Adrenal gland (tissue), 12 donors: ENCODE results near the gene TRMT2A. TPM values are rescaled to one million over a fixed set of nuclear protein-coding genes. Genes with fewer than 3 reads are reported as not detected.

ENCODE experiments used
- DNase-seq, 7 donors: peaks; one replicate each; pipeline ENCODE4 v3.0.0-alpha.2; 2019 to 2020
- H3K27ac ChIP-seq, 5 donors: fragments of 200-600 bp; sonication (generic) in 4 of 5; 1 replicate in 3 of 5; 2 replicates in 2 of 5; pipeline versions ENCODE4 v1.5.1 to v1.8.0; 2016 to 2020; ENCODE audit warnings: mild to moderate bottlenecking in 1 of 5
- H3K27me3 ChIP-seq: fragments of 200-600 bp; 2 replicates; pipeline ENCODE4 v1.8.0; 2021
- H3K36me3 ChIP-seq, 2 donors: fragments of 200-600 bp; replicated peaks in 1 of 2; 1 replicate in 1 of 2; 2 replicates in 1 of 2; pipeline versions ENCODE4 v1.5.1 to v1.8.0; 2018 to 2022
- H3K4me1 ChIP-seq, 2 donors: fragments of 200-600 bp; replicated peaks in 1 of 2; 1 replicate in 1 of 2; 2 replicates in 1 of 2; pipeline versions ENCODE4 v1.5.1 to v1.8.0; 2018 to 2021
- H3K4me3 ChIP-seq, 4 donors: fragments of 200-600 bp; sonication (generic) in 3 of 4; one replicate each; pipeline ENCODE4 v1.5.1; 2016 to 2018
- H3K9me3 ChIP-seq, 3 donors: fragments of 200-600 bp; sonication (generic) in 1 of 3; replicated peaks in 1 of 3; 1 replicate in 2 of 3; 2 replicates in 1 of 3; pipeline versions ENCODE4 v1.5.1 to v1.8.0; 2016 to 2021
- CTCF ChIP-seq, 6 experiments: fragments of 450-650 bp in 4 of 6; fragments of 200-600 bp in 2 of 6; sonication (generic) in 1 of 6; IDR thresholded peaks; 1 replicate in 5 of 6; 2 replicates in 1 of 6; pipeline versions ENCODE4 v1.5.1 to v1.8.0; 2016 to 2021; ENCODE audit warnings: antibody characterized with exemption in 6 of 6, mild to moderate bottlenecking in 2 of 6, moderate library complexity in 1 of 6
- POLR2A ChIP-seq, 2 donors: fragments of 450-650 bp; IDR thresholded peaks; one replicate each; pipeline ENCODE4 v1.6.1; 2017; ENCODE audit warnings: antibody characterized with exemption in 2 of 2, mild to moderate bottlenecking in 2 of 2, moderate library complexity in 1 of 2
- WGBS, 4 donors: extraction: QIAGEN DNeasy Blood & Tissue Kit in 2 of 4; methylation state at CpG; one replicate each; pipeline versions ENCODE4 v1.1.5 to v1.1.7; 2013 to 2017; 5-methylcytosine and 5-hydroxymethylcytosine counted together
- intact Hi-C, 2 donors: fragments of 100-400 bp; cut with DNase I; formaldehyde crosslinking; loops; one replicate each; pipeline versions ENCODE4 v1.14.1 to v1.15.0; 2022 to 2023
- polyA plus RNA-seq, 3 donors: library from polyadenylated mRNA; stranded (reverse); fragments of 200-250 nt in 2 of 3; fragments of 350-450 nt in 1 of 3; fragmentation: Illumina TruSeq in 1 of 3; extraction: RNeasy Lipid Tissue Mini Kit (QIAGEN cat#74804) in 1 of 3; gene quantifications; one replicate each; pipeline ENCODE4 v1.2.3, GENCODE V29; 2013 to 2014
- total RNA-seq, 9 donors: library from RNA; depleted of rRNA in 4 of 9; stranded (reverse); fragments of >200 nt in 4 of 9; fragments of 120-200 nt in 1 of 9; fragmentation: NEBNext Ultra II Directional in 1 of 9; extraction: Animal tissue kit (Norgen Biotek cat#: 25700) in 1 of 9; gene quantifications; one replicate each; pipeline versions ENCODE4 v1.1.0 to v1.2.4, GENCODE V29; 2013 to 2023
- donor health status: healthy with polysubstance abuse.
- donor health status: Bipolar disorder and iron deficiency.
- donor health status: DM: yes; HTN: yes; CAD: no.
- donor health status: DM: no; HTN: no; CAD: no.
- donor health status: DM: no; HTN: no; CAD: no.
- donor health status: DM: yes; HTN: yes; CAD: no.

TRMT2A gene
- total and polyA plus RNA-seq, 12 donors, result 22.4 to 283 (median 66.8) TPM

GRCh38 chr22:20084547-20085413, 32.2 kb downstream of the TRMT2A start:
- Histone ChIP-seq H3K27ac (no peak overlapping the region), H3K27me3 (no peaks in the 10 kb centered on the region), H3K9me3 (no peaks in the 10 kb centered on the region), H3K4me3 (no peak overlapping the region), H3K4me1 (peaks cover 11 to 46% of the 10 kb centered on the region in 2 donors), H3K36me3 (peaks cover 0 to 42% of the 10 kb centered on the region in 2 donors)
- DNase-seq, result peak in 2 of 7 donors; percentile 29 to 48
- intact Hi-C loops, result loop anchor here in 1 of 2 donors (10.0 kb wide), 1 partner anchor 110 kb away; no protein-coding TSS in a partner anchor
- TF ChIP-seq POLR2A (IDR thresholded peaks at IDR 0.05), result no peak
- peak in 5 of 6 experiments; percentile 13 to 20 (median 17) for TF ChIP-seq CTCF (IDR thresholded peaks at IDR 0.05)
- WGBS, 4 donors, result 69 to 76% (median 76%) methylated on average over 15 to 23 of the region's 23 CpGs

DNA sequence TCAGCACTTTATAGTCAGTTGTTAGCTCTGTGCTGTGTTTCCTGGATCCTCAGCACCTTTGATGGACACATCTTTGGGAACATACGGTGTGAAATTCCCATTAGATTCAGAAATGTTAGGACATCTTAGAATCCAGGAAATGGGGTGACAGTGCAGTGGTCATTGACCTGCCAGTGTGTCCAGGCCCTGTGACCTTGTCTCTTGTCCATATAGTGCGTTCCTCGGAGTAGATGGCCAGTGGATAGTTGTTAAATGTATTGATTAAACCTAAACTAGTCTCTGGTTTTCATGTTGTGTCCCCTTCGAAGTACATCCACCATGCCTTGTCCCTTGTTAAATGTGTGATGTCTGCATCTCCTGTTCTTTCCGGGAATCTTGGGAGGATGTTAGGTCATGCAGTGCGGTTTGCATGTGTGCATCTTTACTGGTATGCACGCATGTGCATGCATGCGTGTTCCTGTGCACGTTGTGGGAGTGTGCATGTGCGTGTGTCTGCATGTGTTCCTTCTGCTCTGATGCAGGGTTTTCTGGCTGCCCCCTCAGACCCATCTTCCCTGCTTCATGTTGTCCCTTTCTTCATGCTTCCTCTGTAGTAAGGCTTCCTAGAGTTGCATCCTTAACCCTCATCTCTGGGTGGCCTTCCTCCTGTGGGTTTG, 33.0 kb downstream of the TRMT2A start:
- intact Hi-C loops, result loop anchor here in 1 of 2 donors (10.0 kb wide), 1 partner anchor 109 kb away; no protein-coding TSS in a partner anchor
- no peak for DNase-seq
- peaks cover 0 to 35% of the 10 kb centered on the region in 2 donors for H3K36me3 ChIP-seq
- 75 to 81% (median 80%) methylated on average over 10 of the region's 10 CpGs for WGBS, 4 donors
- H3K27me3 ChIP-seq, result no peaks in the 10 kb centered on the region
- TF ChIP-seq CTCF (IDR thresholded peaks at IDR 0.05), result no peak
- no peak for TF ChIP-seq POLR2A (IDR thresholded peaks at IDR 0.05)
- H3K4me1 ChIP-seq, result peaks cover 11 to 46% of the 10 kb centered on the region in 2 donors
- H3K27ac ChIP-seq, result no peak overlapping the region
- no peak overlapping the region for H3K4me3 ChIP-seq
- no peaks in the 10 kb centered on the region for H3K9me3 ChIP-seq

DNA sequence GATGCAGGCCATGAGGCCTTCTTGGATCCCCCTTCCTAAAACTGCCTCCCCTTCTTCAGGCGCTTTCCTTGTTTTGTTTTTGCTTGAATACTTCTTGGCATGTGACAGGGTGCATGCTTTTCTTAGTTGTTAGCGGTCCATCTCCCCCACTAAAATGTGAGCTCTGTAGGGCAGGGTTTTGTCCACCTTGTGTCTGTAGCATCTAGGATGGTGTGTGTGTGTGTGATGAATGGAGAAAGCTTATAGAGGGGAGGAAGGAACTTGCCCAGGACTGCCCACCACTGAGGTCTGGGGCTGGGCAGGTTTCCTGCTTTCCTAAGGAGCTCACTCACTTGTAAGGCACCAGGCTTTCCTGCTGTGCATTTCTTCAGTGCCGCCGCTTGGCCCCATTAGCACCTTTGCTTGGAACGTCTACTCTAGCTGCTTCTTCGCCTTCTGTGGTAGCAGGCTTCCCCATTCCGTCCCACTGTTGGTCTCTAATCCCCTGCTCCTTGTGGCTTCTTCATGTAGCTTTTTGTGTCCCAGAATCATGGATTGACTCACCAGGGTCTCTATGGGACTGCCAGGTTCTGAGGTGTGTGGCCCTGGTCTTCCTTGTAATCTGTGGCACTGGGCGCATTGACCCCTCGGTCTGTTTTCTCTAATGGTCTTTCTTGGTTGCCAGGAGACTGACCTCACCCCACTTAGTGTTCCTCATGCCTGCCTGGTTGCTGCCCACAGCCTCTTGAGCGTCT, 33.7 kb downstream of the TRMT2A start:
- Histone ChIP-seq H3K9me3 (no peaks in the 10 kb centered on the region), H3K27me3 (no peaks in the 10 kb centered on the region), H3K27ac (no peak overlapping the region), H3K4me1 (peaks cover 11 to 46% of the 10 kb centered on the region in 2 donors), H3K36me3 (peaks cover 0 to 29% of the 10 kb centered on the region in 2 donors), H3K4me3 (no peak overlapping the region)
- no peak for DNase-seq
- TF ChIP-seq POLR2A (IDR thresholded peaks at IDR 0.05) (no peak), CTCF (IDR thresholded peaks at IDR 0.05) (no peak)
- intact Hi-C loops, result loop anchor here in 1 of 2 donors (10.0 kb wide), 1 partner anchor 109 kb away; no protein-coding TSS in a partner anchor
- WGBS, 4 donors, result 83 to 92% (median 90%) methylated on average over 10 of the region's 10 CpGs
